Endothelial cell (in vitro differentiated cells): ENCODE data around the gene EPHA6. TPM values are rescaled to one million over a fixed set of nuclear protein-coding genes. Genes with fewer than 3 reads are reported as not detected.

Experiments
- DNase-seq: peaks from one replicate; pipeline ENCODE4 v3.0.0; 2021; ENCODE audit warnings: low spot score
- H3K27ac Mint-ChIP-seq: one replicate; pipeline ENCODE4 v1.8.0; 2021; ENCODE audit warnings: mixed read lengths, inconsistent platforms; ENCODE audit not compliant: unreplicated experiment
- H3K27me3 Mint-ChIP-seq: one replicate; pipeline ENCODE4 v1.8.0; 2021; ENCODE audit warnings: mild to moderate bottlenecking, moderate library complexity, mixed read lengths, inconsistent platforms; ENCODE audit not compliant: unreplicated experiment
- H3K36me3 Mint-ChIP-seq: one replicate; pipeline ENCODE4 v1.8.0; 2021; ENCODE audit warnings: mild to moderate bottlenecking, low read depth, mixed read lengths, inconsistent platforms; ENCODE audit not compliant: unreplicated experiment
- H3K4me1 Mint-ChIP-seq: one replicate; pipeline ENCODE4 v1.8.0; 2021; ENCODE audit warnings: mild to moderate bottlenecking, mixed read lengths, inconsistent platforms; ENCODE audit not compliant: unreplicated experiment
- H3K4me3 Mint-ChIP-seq: one replicate; pipeline ENCODE4 v1.8.0; 2021; ENCODE audit warnings: mild to moderate bottlenecking, mixed read lengths, inconsistent platforms; ENCODE audit not compliant: unreplicated experiment
- H3K9me3 Mint-ChIP-seq: one replicate; pipeline ENCODE4 v1.8.0; 2021; ENCODE audit warnings: mixed read lengths, inconsistent platforms; ENCODE audit not compliant: unreplicated experiment
- CTCF ChIP-seq: fragments of 200-600 bp; sonication (generic); IDR thresholded peaks from one replicate; pipeline ENCODE4 v1.5.0; 2021; ENCODE audit warnings: antibody characterized with exemption; ENCODE audit not compliant: unreplicated experiment
- total RNA-seq: library from RNA; stranded (reverse); fragmentation: NEBNext Ultra II Directional; extraction: Animal tissue kit (Norgen Biotek cat#: 25700); gene quantifications from one replicate; pipeline ENCODE4 v1.2.1, GENCODE V29; 2021; ENCODE audit not compliant: unreplicated experiment

Gene EPHA6
- total RNA-seq, 1 donor from 2014 or later = 21.8 TPM

GRCh38 chr3:97689962-97690361, 875.6 kb downstream of the EPHA6 start:
- H3K9me3 Mint-ChIP-seq = no peaks in the 10 kb centered on the region
- no peak for TF ChIP-seq CTCF
- H3K27ac Mint-ChIP-seq = no peak overlapping the region
- no peak for DNase-seq
- H3K27me3 Mint-ChIP-seq = no peaks in the 10 kb centered on the region
- H3K4me1 Mint-ChIP-seq = no peaks in the 10 kb centered on the region
- H3K36me3 Mint-ChIP-seq = no peaks in the 10 kb centered on the region
- no peak overlapping the region for H3K4me3 Mint-ChIP-seq

DNA sequence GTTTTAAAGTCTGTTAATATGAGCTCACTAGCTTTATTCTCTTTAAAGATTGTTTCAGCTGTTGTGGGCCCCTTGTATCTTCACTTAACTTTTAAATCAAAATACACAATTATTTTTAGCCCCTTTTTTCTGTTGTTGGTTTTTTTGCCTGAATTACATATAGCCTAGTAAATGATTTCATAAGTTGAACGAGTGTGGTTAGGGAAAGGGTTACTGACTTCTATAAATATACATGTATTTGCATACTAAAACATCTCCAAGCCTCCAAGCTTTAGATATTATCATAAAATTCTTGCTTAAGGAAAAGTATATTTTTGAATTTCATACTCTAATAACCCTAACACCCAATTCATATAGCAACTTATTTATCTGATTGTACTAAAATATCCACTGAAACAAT, 877.0 kb downstream of the EPHA6 start:
- Mint-ChIP-seq H3K9me3 (no peaks in the 10 kb centered on the region), H3K36me3 (no peaks in the 10 kb centered on the region), H3K4me1 (no peaks in the 10 kb centered on the region), H3K27ac (no peak overlapping the region), H3K27me3 (no peaks in the 10 kb centered on the region), H3K4me3 (no peak overlapping the region)
- TF ChIP-seq CTCF = no peak
- no peak for DNase-seq

- H3K4me1 Mint-ChIP-seq = no peaks in the 10 kb centered on the region
- H3K27me3 Mint-ChIP-seq = no peaks in the 10 kb centered on the region
Measured at GRCh38 chr3:97692389-97692788, 878.0 kb downstream of the EPHA6 start.

GRCh38 chr3:97692831-97693230, 878.4 kb downstream of the EPHA6 start:
- Mint-ChIP-seq H3K4me1 (no peaks in the 10 kb centered on the region), H3K9me3 (no peaks in the 10 kb centered on the region)

More at GRCh38 chr3:97692389-97692788, 878.0 kb downstream of the EPHA6 start:
- no peaks in the 10 kb centered on the region for H3K36me3 Mint-ChIP-seq
- no peaks in the 10 kb centered on the region for H3K9me3 Mint-ChIP-seq
- H3K27ac Mint-ChIP-seq = no peak overlapping the region
- no peak overlapping the region for H3K4me3 Mint-ChIP-seq
- no peak for TF ChIP-seq CTCF
- DNase-seq = no peak

DNA sequence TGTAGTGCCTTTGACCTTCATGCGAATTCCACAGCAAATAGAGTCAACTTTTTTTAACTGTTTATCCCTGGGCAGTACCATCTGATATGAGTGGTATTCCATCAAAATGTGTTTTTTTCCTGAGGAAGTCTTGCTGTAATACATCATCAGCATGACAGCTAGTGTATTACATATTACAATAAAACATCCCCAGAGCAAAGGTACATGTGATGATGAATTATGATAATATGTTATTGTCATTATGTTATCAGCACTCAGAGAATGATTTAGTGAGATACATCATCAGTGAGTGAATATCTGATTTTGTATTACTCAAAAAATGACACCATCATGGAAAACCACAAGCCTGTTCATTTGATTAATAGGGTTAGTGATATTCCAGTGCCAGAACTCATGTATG, 880.5 kb downstream of the EPHA6 start:
- H3K27me3 Mint-ChIP-seq = no peaks in the 10 kb centered on the region
- H3K4me3 Mint-ChIP-seq = no peak overlapping the region
- no peak for DNase-seq
- no peaks in the 10 kb centered on the region for H3K9me3 Mint-ChIP-seq
- H3K27ac Mint-ChIP-seq = no peak overlapping the region
- H3K36me3 Mint-ChIP-seq = no peaks in the 10 kb centered on the region
- no peak for TF ChIP-seq CTCF
- peaks cover 5% of the 10 kb centered on the region for H3K4me1 Mint-ChIP-seq

More at GRCh38 chr3:97692831-97693230, 878.4 kb downstream of the EPHA6 start:
- Mint-ChIP-seq H3K4me3 (no peak overlapping the region), H3K36me3 (no peaks in the 10 kb centered on the region), H3K27me3 (no peaks in the 10 kb centered on the region), H3K27ac (no peak overlapping the region)
- TF ChIP-seq CTCF = no peak
- no peak for DNase-seq
